Smooth muscle cell (in vitro differentiated cells): Measurements from ENCODE around the gene SLAMF8. TPM values are rescaled to one million over a fixed set of nuclear protein-coding genes. Genes with fewer than 3 reads are reported as not detected.

ENCODE experiments used
- DNase-seq: peaks from one replicate; lab custom pipeline; 2025; ENCODE audit not compliant: unreplicated experiment; lab: John Stamatoyannopoulos, UW
- H2AFZ ChIP-seq: fragments of 200-600 bp; sonication (generic); 2 replicates; pipeline ENCODE4 v1.6.0; 2016; ENCODE audit warnings: antibody characterized with exemption, low read depth, mild to moderate bottlenecking
- H3F3A ChIP-seq: fragments of 200-600 bp; sonication (generic); 2 replicates; pipeline ENCODE4 v1.6.0; 2017; ENCODE audit warnings: antibody characterized with exemption, low read depth
- H3K27ac ChIP-seq: fragments of 200-600 bp; sonication (generic); 2 replicates; pipeline ENCODE4 v1.5.1; 2016; ENCODE audit warnings: low read depth, mild to moderate bottlenecking
- H3K27me3 ChIP-seq: fragments of 200-600 bp; sonication (generic); 2 replicates; pipeline ENCODE4 v1.6.1; 2016; ENCODE audit warnings: low read depth, mild to moderate bottlenecking
- H3K36me3 ChIP-seq: fragments of 200-600 bp; sonication (generic); 2 replicates; pipeline ENCODE4 v1.5.1; 2016; ENCODE audit warnings: low read depth
- H3K4me1 ChIP-seq: fragments of 200-600 bp; sonication (generic); 2 replicates; pipeline ENCODE4 v1.5.1; 2016; ENCODE audit warnings: low read depth
- H3K4me2 ChIP-seq: fragments of 200-600 bp; sonication (generic); 2 replicates; pipeline ENCODE4 v1.6.0; 2016; ENCODE audit warnings: mild to moderate bottlenecking
- H3K4me3 ChIP-seq: fragments of 200-600 bp; sonication (generic); 2 replicates; pipeline ENCODE4 v1.5.1; 2016; ENCODE audit warnings: mild to moderate bottlenecking
- H3K79me2 ChIP-seq: fragments of 200-600 bp; sonication (generic); 2 replicates; pipeline ENCODE4 v1.6.0; 2016; ENCODE audit warnings: low read depth, mild to moderate bottlenecking
- H3K9ac ChIP-seq: fragments of 200-600 bp; sonication (generic); 2 replicates; pipeline ENCODE4 v1.6.0; 2016; ENCODE audit warnings: low read depth
- H3K9me3 ChIP-seq: fragments of 200-600 bp; sonication (generic); replicated peaks from 2 replicates; pipeline ENCODE4 v1.5.1; 2016; ENCODE audit warnings: low read depth
- H4K20me1 ChIP-seq: fragments of 200-600 bp; sonication (generic); 2 replicates; pipeline ENCODE4 v1.6.0; 2016; ENCODE audit warnings: low read depth
- WGBS: methylation state at CpG from one replicate; pipeline ENCODE4 v1.1.7; 2016; ENCODE audit warnings: low lambda C conversion rate; 5-methylcytosine and 5-hydroxymethylcytosine counted together
- polyA plus RNA-seq: library from polyadenylated mRNA; unstranded; fragments of >200 nt; fragmentation: Nextera tagmentation; extraction: Ambion mirVana; gene quantifications from 2 replicates; pipeline ENCODE4 v1.2.1, GENCODE V29; 2016
- total RNA-seq: library from RNA; depleted of rRNA; stranded (reverse); fragments of >200 nt; gene quantifications from 2 replicates; pipeline ENCODE4 v1.2.3, GENCODE V29; 2014
- TF ChIP-seq, protein P1 (sequence below): fragments of 200-600 bp; sonication (generic); IDR thresholded peaks from 2 replicates; pipeline ENCODE4 v1.5.1; 2017; ENCODE audit warnings: borderline replicate concordance, mild to moderate bottlenecking, antibody characterized with exemption; ENCODE audit not compliant: insufficient read depth, poor library complexity, severe bottlenecking

SLAMF8 gene
- total and polyA plus RNA-seq, 2 experiments from 2014 or later, result 11.0 to 15.1 TPM

DNA sequence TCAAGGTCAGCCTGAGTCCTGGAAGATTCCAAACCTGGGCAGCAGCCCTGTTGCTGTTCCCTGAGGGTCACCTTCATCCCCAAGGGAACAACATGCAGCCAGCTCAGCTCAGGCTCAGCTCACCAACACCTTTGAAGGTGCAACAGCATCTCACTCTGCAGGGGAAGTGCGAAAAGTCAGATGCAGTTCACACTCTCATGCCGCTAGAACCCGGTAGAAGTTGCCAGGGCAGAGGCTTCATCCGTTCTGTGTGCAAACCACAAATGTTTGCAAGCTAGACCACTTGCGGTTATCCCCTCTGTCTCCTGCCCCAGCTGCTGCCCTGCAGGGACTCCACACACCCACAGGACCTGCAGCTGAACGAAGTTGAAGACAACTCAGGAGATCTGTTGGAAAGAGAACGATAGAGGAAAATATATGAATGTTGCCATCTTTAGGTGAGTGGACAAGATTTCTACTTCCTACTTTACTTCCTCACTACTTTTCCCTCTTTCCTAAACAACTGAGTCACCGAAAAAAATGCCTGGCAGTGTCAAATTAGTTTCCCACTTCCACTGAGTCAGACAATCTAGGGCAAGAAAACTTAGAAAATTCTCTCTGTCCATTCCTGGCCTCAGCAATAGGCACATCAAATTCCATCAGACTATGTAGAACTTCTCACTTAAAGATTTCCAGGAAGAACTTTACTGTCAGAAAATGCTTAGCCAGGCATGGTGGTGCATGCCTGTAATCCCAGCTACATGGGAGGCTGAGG is 26.3 kb upstream of the SLAMF8 start:
- Histone ChIP-seq H3F3A (no peaks in the 10 kb centered on the region), H3K9ac (no peak overlapping the region), H3K4me2 (no peak overlapping the region), H3K27ac (no peak overlapping the region), H3K4me3 (no peak overlapping the region), H2AFZ (no peak overlapping the region), H4K20me1 (no peaks in the 10 kb centered on the region), H3K36me3 (no peaks in the 10 kb centered on the region), H3K4me1 (no peaks in the 10 kb centered on the region), H3K27me3 (peaks cover 16% of the 10 kb centered on the region), H3K9me3 (no peaks in the 10 kb centered on the region), H3K79me2 (no peaks in the 10 kb centered on the region)
- 90% methylated on average over 8 of the region's 8 CpGs for WGBS
- DNase-seq, result no peak
- TF ChIP-seq, protein P1, sequence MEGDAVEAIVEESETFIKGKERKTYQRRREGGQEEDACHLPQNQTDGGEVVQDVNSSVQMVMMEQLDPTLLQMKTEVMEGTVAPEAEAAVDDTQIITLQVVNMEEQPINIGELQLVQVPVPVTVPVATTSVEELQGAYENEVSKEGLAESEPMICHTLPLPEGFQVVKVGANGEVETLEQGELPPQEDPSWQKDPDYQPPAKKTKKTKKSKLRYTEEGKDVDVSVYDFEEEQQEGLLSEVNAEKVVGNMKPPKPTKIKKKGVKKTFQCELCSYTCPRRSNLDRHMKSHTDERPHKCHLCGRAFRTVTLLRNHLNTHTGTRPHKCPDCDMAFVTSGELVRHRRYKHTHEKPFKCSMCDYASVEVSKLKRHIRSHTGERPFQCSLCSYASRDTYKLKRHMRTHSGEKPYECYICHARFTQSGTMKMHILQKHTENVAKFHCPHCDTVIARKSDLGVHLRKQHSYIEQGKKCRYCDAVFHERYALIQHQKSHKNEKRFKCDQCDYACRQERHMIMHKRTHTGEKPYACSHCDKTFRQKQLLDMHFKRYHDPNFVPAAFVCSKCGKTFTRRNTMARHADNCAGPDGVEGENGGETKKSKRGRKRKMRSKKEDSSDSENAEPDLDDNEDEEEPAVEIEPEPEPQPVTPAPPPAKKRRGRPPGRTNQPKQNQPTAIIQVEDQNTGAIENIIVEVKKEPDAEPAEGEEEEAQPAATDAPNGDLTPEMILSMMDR, result no peak

DNA sequence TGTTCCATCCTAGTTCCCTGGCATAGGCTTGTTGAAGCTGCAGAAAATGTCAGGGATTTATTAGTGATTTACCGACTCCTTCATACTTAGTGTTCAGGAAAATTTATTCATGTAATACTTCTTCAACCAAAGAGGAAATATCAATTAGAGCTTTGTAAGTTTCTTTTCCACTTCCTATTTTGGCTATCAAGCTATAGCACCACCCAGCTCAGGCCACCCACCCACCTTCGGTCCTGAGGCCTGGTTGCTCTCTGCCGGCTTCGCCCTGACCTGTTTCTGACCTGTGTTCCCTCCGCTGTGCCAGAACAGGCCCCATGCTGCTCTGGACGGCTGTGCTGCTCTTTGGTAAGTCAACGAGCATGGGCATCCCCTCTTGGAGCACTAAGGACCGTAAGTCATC is 24.6 kb upstream of the SLAMF8 start, which contains the start of gene FCRL6:
FCRL6 (plus strand) TSS at position 250 of the 400 bp plus-strand sequence; CDS start at position 315, 65 bp downstream.
- Histone ChIP-seq H2AFZ (no peak within 1 kb of the TSS), H3K9me3 (no peaks in the 10 kb centered on the region), H3K27ac (no peak within 1 kb of the TSS), H3K4me2 (no peak within 1 kb of the TSS), H3K4me1 (no peaks in the 10 kb centered on the region), H3K79me2 (no peaks in the 10 kb centered on the region), H3K9ac (no peak within 1 kb of the TSS), H3F3A (no peaks in the 10 kb centered on the region), H3K36me3 (no peaks in the 10 kb centered on the region), H3K27me3 (peaks cover 8% of the 10 kb centered on the region), H3K4me3 (no peak within 1 kb of the TSS), H4K20me1 (no peaks in the 10 kb centered on the region)
- WGBS, result 97% methylated on average over 8 of the region's 8 CpGs
- TF ChIP-seq, protein P1, result no peak
- no peak for DNase-seq

DNA sequence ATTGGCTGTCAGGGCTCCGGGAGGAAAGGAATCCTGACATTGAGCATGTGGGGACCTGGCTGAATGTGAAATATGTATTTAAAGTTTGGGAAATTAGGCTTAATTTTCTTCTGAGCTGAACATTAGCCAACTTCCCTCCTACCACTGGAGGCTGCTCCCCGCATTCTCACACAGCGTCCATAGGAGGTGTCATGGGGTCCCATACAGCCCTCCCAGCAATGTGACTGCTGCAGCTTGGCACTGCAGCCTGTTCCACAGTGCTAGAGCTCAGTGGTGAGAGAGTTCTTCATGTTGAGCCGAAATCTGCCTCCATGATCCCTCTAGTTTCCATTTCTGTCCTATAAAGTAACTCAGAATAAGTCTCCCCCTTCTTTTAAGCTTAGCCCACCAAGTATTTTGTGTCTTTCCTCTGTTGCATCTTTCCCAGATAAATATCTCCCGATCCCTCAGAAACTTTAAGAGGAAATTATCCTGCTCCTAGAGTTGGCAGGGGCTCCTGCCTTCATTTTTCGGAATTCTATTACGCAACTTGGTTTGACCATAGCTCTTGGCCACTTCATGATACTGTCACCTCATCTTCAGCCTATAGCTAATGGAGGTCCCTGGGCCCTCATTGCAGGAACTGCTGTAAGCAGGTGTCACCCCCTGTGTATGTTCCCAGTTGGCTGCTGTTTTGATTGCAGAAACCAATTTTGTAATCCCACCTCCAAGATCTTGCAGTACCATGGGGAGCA is 22.6 kb upstream of the SLAMF8 start:
- no peak for DNase-seq
- Histone ChIP-seq H3K36me3 (no peaks in the 10 kb centered on the region), H3K9ac (no peak overlapping the region), H3K4me2 (no peak overlapping the region), H4K20me1 (no peaks in the 10 kb centered on the region), H3K27me3 (peaks cover 9% of the 10 kb centered on the region), H3F3A (no peaks in the 10 kb centered on the region), H3K9me3 (no peaks in the 10 kb centered on the region), H3K4me1 (no peaks in the 10 kb centered on the region), H3K27ac (no peak overlapping the region), H3K4me3 (no peak overlapping the region), H3K79me2 (no peaks in the 10 kb centered on the region), H2AFZ (no peak overlapping the region)
- TF ChIP-seq, protein P1, result no peak
- WGBS, result 83% methylated on average over 7 of the region's 7 CpGs
